ENCODE data around the gene PUSL1.
A peak's percentile ranks its signal among the peaks of the same experiment; 100 is the strongest.
"Not testable (repeated sequence)": the region's sequence is repeated elsewhere in the genome, so short reads cannot be mapped to it uniquely, and the experiment has no call there.

The PUSL1 gene

DNA sequence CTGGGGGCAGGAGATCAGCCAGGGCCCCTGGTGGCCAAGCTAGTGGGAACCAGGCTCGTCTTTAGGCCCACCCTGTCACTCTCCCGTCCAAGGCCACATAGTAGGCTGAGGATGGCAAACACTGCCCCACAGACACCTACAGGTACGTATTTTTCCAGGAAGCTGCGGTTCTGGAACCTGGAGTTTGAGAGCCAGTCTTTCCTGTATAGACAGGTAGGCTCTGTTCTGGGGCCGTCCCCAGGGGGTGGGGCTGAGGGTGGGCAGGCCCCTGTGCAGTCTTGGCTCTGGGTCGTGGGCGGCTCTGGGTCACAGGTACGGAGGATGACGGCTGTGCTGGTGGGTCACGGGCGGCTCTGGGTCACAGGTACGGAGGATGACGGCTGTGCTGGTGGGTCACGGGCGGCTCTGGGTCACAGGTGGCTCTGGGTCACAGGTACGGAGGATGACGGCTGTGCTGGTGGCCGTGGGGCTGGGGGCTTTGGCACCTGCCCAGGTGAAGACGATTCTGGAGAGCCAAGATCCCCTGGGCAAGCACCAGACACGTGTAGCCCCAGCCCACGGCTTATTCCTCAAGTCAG is 2.2 kb downstream of the PUSL1 start:
- no peak for DNase-seq (ENCODE audit: low spot score)

- no peak for DNase-seq (ENCODE audit: low spot score)
Observed at GRCh38 chr1:1311107-1312104, 3.0 kb downstream of the PUSL1 start.

DNA sequence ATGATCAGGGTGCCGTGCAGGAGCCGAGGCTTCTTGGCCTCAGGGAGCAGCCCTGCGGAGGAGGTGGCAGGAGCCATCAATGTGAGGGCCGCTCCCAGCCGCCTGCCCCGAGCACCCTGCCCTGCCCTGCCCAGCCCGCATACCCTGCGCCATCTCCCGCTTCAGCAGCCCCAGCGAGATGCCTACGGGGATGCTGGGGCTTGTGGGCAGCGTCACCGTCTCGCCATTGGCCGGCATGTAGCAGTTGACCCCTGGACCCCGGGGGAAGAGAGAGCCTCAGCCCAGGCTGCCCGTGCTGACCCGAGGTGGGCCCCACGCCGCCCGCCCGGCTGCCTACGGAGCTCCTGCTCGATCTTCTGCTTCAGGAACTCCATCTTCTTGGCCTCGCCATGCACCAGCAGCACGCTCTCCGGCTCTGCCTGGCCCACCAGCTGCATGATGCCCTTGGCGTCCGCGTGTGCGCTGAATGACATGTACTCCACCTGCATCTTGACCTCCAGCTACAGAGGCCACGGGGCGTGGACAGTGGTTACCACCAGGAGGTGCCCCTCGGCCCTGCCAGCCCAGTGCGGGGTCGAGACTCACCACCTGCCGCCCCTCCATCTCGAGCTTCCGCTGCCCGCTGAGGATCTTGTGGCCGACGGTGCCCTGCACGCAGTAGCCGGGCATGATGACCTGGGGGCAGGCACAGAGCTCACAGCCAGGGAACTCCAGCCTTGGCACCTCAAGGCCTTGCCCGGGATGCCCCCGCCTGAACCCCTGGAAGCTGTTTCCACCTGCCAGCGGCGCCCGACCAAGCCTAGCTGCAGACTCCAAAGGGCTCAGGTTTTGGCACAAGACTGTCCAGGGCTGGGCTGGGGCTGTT is 4.3 kb downstream of the PUSL1 start:
- no peak for DNase-seq (ENCODE audit: low spot score)

GRCh38 chr1:1313500-1314236 is 5.3 kb downstream of the PUSL1 start:
- DNase-seq (ENCODE audit: low spot score) = no peak

- DNase-seq (ENCODE audit: low spot score) = no peak
Observed at GRCh38 chr1:1314237-1314586, 5.8 kb downstream of the PUSL1 start.

GRCh38 chr1:1314678-1315335 is 6.4 kb downstream of the PUSL1 start:
- DNase-seq (ENCODE audit: low spot score) = no peak

GRCh38 chr1:1315435-1315954 is 7.1 kb downstream of the PUSL1 start:
- no peak for DNase-seq (ENCODE audit: low spot score)

- DNase-seq (ENCODE audit: low spot score) = not testable (repeated sequence)
Observed at GRCh38 chr1:1316199-1316598, 7.8 kb downstream of the PUSL1 start.

GRCh38 chr1:1317420-1317819 is 9.0 kb downstream of the PUSL1 start:
- no peak for DNase-seq (ENCODE audit: low spot score)

DNA sequence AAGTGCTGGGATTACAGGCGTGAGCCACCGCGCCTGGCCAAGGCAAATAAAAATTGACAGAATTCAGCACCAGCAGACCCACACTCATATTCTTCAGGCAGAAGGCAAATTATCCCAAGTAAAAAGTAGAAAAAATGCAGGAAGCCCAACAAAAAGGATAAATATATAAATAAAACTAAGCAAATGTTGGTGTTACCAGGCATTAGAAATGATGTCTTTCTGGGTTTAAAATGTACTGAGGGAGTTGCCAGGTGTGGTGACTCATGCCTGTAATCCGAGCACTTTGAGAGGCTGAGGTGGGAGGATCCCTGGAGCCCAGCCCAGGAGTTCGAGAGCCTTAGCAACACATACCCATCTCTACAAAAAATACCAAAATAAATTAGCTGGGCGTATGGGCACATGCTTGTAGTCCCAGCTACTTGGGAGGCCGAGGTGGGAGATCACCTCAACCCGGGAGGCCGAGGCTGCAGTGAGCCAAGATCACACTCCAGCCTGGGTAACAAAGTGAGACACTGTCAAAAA is 9.8 kb downstream of the PUSL1 start:
- no peak for DNase-seq (ENCODE audit: low spot score)

- no peak for DNase-seq (ENCODE audit: low spot score)
Observed at GRCh38 chr1:1318777-1319645, 10.6 kb downstream of the PUSL1 start.

- no peak for DNase-seq (ENCODE audit: low spot score)
Observed at GRCh38 chr1:1319646-1319941, 11.2 kb downstream of the PUSL1 start.

GRCh38 chr1:1320666-1321448 is 12.5 kb downstream of the PUSL1 start:
- no peak for DNase-seq (ENCODE audit: low spot score)

DNA sequence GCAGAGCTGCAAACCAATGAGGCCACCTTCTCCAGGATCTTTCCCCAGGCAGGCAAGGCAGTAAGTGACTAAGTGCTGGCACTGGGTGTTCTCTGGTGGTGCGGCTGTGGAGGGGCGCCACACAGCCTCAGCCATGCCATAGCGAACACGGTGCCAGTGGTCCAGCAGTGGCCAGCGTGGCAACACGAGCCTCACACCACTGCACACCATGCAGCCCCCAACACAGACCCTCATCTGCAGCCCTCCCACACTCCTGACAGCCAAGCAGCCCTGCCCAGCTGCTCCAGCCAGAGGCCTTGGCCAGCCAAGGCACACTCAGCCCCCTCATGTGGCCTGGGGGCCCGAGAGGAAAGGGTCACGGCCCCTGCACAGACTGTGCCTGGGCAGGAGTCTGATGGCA is 13.1 kb downstream of the PUSL1 start:
- DNase-seq (ENCODE audit: low spot score) = no peak

- no peak for DNase-seq (ENCODE audit: low spot score)
Observed at GRCh38 chr1:1322418-1322817, 14.0 kb downstream of the PUSL1 start.

DNA sequence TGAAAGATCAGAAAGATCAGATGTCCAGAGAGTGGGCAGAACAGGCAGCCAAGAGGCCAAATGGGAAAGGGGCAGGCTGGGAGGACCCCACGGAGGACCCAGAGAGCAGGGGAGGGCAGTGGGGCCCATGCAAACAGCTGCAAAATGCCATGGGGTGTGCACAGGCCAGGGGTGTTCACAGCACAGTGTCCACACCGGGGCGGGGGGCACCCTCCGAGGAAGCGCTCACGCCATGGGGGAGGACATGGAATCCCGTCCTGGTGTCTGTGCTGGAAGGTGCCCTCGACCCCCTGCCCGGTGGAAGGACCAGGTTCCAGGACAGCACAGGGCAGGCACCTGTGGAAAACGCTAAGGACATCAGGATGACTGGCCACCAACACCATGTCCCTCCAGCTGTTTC is 14.6 kb downstream of the PUSL1 start:
- DNase-seq (ENCODE audit: low spot score) = no peak

DNA sequence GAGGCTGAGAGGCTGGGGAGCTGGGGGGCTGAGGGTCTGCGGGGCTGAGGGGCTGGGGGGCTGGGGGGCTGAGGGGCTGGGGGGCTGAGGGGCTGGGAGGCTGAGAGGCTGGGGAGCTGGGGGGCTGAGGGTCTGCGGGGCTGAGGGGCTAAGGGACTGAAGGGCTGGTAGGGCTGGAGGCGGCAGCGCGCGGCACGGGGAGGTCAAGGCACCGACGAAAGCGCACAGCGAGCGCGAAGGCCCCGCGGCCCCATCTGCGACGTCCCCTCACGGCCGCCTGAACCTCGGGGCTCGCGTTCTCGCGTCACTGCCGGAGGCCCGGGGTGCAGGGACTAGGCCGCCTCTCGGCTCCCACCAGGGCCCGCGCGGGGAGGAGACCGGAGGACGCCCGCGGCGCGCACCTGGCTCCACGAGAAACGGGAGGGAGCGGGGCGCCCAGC is 15.7 kb downstream of the PUSL1 start:
- DNase-seq (ENCODE audit: low spot score) = no peak

DNA sequence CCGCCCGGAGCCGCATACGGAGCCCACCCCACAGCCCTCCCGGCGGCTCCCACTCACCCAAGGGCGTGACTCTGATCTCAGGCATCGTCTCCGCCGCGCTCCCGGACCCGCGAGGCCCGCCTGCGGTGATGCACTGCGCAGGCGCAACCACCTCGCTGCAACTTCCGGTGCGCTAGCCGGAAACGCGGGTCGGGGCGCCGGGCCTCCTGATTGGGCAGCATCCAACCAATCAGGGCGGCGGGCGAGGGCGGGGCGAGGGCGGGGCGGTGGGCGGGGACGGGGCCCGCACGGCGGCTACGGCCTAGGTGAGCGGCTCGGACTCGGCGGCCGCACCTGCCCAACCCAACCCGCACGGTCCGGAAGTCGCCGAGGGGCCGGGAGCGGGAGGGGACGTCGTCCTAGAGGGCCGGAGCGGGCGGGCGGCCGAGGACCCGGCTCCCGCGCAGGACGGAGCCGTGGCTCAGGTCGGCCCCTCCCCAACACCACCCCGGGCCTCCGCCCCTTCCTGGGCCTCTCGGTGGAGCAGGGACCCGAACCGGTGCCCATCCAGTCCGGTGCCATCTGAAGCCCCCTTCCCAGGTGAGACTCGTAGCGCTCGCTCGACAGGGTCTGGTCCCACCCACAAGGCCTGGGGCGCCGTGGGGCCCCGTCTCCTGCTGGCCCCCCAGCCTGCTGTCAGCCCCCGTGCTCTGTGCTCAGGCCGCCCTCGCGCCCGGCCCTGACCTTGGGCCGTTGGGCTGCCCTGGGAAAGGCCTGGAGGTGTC is 16.3 kb downstream of the PUSL1 start, which contains the start of the genes CPTP and INTS11:
Gene CPTP, plus strand, starts transcription at position 279 of the 764 bp plus-strand sequence. CDS start 2,109 bp downstream, outside the sequence.
Gene INTS11, minus strand, starts transcription at position 137 of the 764 bp plus-strand sequence. Its CDS starts 52 bp downstream, at position 85.
- peak; percentile 95 for DNase-seq (ENCODE audit: low spot score)
